Stimulated activated CD8-positive, alpha-beta memory T cell treated with anti-CD3 and anti-CD28 coated beads, Interleukin-15, amount 100 ng/mL, for 4 hours (primary cell): ENCODE data around the gene NUDCD3.
A peak's percentile ranks its signal among the peaks of the same experiment; 100 is the strongest.
"Not testable (repeated sequence)": the region's sequence is repeated elsewhere in the genome, so short reads cannot be mapped to it uniquely, and the experiment has no call there.

Experiments used
- DNase-seq, 2 donors: peaks; one replicate each; pipeline ENCODE4 v3.0.0-alpha.2; 2020; ENCODE audit warnings: low read depth in 2 of 2

The NUDCD3 gene

DNA sequence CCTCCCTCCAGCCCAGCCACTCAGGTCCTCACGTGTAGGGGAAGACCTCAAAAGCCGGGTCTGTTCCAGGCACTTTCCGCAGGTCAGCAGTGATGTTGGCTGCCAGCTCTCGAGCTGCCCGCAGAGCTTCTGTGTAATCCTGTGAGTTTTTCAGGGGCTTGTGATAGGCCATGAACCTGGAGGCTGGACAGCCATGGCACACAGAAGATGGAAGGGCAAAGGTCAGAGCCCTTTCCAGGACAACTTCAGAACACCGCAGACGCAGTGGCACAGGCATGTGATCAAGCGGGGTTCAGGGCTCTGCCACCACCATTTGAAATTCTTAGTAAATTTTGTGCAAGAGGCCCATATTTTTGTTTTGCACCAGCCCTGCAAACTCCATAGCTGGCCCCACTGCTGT lies 26.7 kb upstream of the NUDCD3 start:
- DNase-seq: no peak

DNA sequence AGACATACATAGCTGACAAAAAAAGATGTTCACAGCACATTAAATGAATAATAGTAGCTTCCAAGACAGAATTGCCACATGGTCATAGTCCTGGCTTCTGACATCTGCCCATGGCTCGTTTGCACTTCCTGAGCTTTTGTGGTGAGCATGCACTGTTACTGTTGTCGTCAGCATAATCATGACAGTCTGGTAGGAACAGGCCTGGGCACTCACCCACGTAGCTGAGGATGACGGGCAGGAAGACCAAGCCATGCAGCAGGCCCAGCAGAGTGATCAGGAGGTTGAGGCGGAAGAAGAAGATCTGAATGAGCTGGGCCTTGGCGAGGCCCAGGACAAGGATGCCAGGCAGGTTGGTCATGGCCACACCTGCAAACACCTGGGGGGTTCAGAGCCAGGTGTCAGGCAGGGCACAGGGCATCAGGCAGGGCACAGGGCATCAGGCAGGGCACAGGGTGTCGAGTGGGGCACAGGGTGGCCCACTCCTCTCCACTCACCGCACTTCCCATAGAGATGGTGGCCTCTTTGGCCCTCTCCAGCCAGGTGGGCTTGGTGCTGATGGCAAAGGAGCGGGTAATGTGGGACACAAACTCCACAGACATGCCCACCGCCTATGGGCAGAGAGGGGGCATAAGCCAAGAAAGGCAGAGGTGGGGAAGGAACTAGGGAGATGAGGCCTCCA lies 25.3 kb upstream of the NUDCD3 start:
- DNase-seq: no peak

GRCh38 chr7:44512736-44513135 lies 22.3 kb upstream of the NUDCD3 start:
- DNase-seq: no peak

GRCh38 chr7:44511863-44512468 lies 21.5 kb upstream of the NUDCD3 start:
- no peak for DNase-seq

GRCh38 chr7:44511236-44511635 lies 20.8 kb upstream of the NUDCD3 start:
- no peak for DNase-seq

DNA sequence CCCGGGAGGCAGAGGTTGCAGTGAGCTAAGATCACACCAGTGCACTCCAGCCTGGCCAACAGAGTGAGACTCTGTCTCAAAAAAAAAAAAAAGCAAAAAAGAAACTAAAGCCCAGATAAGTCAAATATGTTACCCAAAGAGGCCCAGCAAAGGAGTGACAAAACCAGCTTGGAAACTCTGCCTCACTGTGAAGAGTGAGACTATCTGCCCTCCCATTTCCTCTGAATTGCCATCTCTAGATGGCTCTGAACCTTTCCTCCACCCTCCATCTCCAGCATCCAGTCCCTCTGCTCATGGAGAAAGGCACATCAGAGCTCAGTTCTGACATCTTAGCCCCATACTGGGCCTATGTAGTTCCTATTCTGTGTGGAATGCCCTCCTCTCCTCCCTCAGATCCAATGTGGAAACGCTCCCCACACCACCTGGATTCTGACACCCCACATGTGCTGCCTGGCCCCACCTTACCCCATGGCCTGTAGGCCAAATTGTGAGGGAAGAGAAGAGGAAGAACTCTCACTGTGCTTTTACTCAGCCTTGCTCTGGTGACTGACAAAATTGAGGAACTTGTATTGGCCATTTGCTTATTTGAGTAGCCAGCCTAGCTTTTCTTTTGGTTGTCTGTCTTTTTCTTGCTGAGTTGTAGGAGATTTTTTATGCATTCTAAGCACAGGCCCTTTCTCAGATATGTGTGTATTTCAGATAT lies 18.0 kb upstream of the NUDCD3 start:
- DNase-seq: no peak

DNA sequence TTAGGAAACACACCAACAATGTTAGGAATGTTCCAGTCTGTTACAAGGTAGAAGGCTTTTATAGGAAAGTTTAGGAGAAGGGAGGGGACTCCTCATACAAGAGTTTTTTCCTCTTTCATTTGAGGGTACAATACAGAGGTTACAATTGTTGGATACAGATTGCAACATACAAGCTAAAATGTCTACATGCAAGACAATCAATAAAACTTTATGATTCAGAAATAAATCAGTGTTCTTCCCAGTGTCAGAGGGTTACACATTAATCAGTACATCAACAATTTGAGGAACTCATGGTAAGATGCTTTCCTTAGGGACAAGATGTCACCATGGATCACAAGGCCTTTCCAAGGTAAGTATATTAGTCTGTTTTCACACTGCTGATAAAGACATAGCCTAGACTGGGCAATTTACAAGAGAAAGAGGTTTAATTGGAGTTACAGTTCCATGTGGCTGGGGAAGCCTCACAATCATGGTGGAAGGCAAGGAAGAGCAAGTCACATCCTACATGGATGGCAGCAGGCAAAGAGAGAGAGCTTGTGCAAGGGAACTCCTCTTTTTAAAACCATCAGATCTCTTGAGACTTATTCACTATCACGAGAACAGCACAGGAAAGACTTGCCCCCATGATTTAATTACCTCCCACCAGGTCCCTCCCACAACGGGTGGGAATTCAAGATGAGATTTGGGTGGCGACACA lies 16.3 kb upstream of the NUDCD3 start:
- DNase-seq: not testable (repeated sequence)

GRCh38 chr7:44505595-44505994 lies 15.1 kb upstream of the NUDCD3 start:
- DNase-seq: no peak

DNA sequence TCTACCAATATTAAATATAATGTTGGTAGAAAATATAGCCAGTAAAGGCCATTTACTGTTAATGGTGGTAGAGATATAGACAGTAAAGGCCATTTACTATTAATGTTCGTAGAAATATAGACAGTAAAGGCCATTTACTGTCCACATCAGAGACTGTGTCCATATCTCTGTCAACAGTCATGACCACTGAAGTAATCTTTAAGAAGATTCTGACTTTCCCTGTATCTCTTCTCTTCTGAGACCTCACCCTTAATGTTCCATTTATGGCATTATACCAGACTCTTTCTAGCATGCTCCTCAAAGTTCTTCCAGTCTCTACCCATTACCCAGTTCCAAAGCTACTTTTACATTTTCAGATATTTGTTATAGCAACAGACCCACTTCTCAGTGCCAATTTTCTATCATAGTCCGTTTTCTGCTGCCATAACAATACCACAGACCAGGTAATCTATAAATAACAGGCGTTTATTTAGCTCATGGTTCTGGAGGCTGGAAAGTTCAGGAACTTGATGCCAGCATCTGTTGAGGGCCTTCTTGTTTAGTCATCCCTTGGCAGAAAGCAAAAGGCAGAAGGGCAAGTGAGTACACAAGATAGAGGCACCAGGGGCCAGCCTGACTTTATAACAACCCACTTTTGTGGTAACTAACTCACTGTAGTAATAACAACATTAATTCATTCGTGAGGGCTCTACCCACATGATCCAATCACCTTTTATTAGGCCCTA lies 7.9 kb upstream of the NUDCD3 start:
- DNase-seq: no peak

DNA sequence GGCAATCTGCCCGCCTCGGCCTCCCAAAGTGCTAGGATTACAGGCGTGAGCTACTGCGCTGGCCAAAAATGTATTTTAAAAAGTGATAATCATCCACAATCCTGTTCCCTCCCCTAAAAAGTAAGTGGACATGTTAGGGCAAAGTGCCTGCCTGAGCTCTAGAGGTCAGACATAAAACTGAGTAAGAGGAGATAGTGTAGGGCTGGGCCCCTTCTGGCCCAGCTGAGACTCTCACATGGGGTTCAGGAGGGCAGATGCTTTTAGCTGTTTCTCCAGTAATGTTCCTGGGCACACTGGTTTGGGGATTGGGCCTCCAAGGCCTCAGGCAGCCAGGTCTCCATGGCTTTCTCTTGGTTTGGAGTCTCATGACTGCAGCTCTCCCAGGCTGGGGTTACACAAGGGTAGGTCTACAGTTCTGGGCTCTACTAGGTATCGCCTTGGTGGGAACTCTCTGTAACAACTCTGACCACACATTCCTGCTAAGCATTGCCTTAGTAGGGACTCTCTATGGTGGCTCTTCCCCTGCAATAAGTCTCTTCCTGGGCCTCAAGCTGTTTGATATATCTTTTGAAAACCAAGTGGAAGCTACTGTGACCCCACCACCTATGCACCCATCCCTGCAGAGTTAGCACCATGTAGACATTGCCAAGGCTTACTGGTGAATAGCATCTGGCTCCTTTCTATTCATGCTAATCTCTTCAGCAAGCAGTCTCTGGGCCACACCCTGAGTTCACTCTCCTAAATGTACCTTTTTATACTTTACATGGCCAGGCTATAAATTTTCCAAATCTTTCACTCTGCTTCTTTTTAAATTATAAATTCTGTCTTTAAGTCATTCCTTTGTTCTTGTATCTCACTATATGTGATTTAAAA lies 6.9 kb upstream of the NUDCD3 start:
- no peak for DNase-seq

DNA sequence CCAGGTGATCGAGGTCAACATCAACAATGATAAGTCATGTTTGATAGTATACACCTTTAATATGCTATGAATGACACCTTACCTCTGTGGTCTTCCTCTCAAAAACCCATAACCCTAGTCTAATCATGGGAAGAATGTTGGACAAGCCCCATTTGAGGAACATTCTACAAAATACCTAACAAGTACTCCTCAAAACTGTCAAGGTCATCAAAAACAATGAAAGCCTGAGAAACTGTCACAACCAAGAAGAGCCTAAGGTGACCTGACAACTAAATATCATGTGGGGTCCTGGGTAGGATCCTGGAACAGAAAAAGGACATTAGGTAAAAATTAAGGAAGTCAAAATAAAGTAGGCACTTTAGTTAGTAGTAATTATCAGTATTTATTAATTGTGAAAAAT lies 5.9 kb upstream of the NUDCD3 start:
- DNase-seq: no peak

DNA sequence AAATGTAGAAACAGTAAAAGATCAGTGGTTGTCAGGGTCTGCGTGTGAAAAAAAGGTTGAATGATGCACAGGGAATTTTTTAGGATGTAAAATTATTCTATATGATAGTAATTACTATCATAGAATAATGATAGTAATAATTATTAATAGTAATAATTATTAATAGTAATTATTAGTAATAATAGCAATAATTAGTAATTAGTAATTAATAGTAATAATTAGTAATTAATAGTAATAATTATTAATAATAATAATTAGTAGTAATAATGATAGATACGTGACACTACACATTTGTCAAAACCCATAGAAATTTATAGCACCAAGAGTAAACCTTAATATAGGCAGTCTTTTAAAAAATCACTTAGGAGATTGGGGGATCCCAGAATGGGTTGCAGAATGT lies 4.5 kb upstream of the NUDCD3 start:
- no peak for DNase-seq

DNA sequence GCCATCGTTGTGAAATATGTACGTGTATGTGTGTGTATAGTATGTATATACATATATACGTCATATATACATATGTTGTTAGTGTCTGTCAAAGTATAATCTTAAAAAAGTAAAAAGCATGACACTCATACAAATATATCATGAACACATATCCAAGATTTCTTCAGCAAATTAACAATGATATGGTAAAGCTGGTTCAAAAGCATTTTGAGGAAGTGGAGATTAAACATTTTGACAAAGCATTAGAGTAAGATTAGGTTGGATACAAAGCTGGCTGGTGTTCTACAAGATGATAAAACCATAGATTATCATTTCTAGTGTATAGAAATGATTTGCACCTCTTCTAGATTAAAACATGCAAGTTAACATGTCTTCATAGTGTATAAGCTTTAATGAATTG lies 771 bp upstream of the NUDCD3 start:
- no peak for DNase-seq

DNA sequence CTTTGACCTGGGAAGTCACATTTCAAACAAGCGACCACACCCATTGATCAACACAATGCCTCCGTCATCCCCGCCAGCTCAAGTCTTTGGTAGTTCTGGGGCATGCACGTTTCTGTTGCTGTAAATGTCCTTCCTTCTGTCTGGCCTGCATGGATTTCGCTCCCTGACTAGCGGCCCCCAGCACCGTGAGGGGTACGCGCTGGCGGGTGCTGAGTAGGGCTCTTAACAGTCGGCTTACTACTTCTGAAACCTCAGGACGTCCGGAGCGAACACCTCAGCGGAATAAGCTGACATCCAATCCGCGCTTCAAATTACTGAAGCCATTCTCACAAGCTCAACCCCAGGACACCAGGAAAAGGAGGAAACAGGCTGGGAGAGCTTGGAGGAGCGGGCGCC lies 505 bp downstream of the NUDCD3 start:
- DNase-seq: peak in 1 of 2 donors; percentile 15

- no peak for DNase-seq
These were observed 1.5 kb downstream of the NUDCD3 start for GRCh38 chr7:44488955-44489354.

- DNase-seq: no peak
These were observed 3.8 kb downstream of the NUDCD3 start for GRCh38 chr7:44486693-44487092.

GRCh38 chr7:44486001-44486400 lies 4.5 kb downstream of the NUDCD3 start:
- no peak for DNase-seq

DNA sequence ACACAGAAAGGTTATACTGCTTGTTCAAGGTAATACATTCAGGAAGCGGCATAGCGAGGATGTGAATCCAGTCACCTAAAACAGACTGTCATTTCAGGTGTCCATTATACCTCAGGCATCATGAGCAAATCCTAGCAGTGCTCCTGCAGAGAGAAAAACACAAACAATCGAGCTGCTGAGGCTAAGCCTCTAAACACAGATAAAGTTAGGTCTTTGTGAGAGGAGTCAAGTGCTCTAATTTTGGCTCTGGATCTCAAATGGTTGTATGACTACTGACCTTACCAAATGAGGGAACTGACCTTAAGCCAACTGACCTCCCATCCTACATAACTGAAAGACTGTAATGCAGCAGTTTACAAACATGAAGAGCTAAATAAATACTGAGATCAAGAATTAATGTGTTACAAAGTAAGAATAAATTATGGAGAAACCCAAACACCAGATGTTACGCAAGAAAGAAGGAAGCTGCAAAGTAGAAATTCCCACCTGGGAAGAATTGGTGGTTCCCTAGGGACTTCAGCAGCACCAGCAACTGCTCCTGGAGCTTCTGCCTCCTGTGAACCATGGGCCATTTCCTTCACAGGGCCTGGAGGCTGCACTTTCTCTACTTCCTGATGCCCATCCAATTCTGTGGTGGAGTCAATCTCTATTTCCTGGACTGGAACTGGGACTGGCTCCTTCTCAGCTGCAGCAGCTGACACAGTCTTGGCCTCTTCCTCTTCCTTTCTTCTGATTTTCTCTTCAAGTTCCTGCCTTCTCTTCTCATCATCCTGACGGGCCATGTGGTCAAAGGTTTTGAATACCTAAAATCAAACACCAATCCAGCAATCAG lies 5.8 kb downstream of the NUDCD3 start:
- DNase-seq: no peak

- DNase-seq: no peak
These were observed 7.7 kb downstream of the NUDCD3 start for GRCh38 chr7:44482502-44483485.
